Measurements from ENCODE around the gene MBD2.

GRCh38 chr18:54149078-54149697 is 75.3 kb downstream of the MBD2 start:
- TF ChIP-seq CTCF (IDR thresholded peaks at IDR 0.05) (no peak), POLR2A (IDR thresholded peaks at IDR 0.05) (no peak)
